A204.1 (cell line): Measurements from ENCODE around the gene F2.
"Not testable (repeated sequence)": the region's sequence is repeated elsewhere in the genome, so short reads cannot be mapped to it uniquely, and the experiment has no call there.

Experiments
- FAIRE-seq: peaks from 2 replicates; lab custom pipeline; 2012; peaks lifted over from hg19 to GRCh38; lab: Jason Lieb, UNC

Gene F2

GRCh38 chr11:46719048-46719542 is at the start of gene F2:
TSS of gene F2 (plus strand) at chr11:46719213. CDS start at chr11:46719236, 23 bp downstream.
- FAIRE-seq = no peak

GRCh38 chr11:46669711-46670139 is 49.3 kb upstream of the F2 start:
- FAIRE-seq = no peak

- FAIRE-seq = not testable (repeated sequence)
Observed at GRCh38 chr11:46670521-46670920, 48.5 kb upstream of the F2 start.

- FAIRE-seq = no peak
Observed at GRCh38 chr11:46671958-46672315, 47.1 kb upstream of the F2 start.

GRCh38 chr11:46672381-46672839 is 46.6 kb upstream of the F2 start:
- FAIRE-seq = no peak

GRCh38 chr11:46673713-46674462 is 45.1 kb upstream of the F2 start:
- FAIRE-seq = no peak

GRCh38 chr11:46674463-46675287 is 44.3 kb upstream of the F2 start:
- FAIRE-seq = no peak

- no peak for FAIRE-seq
Observed at GRCh38 chr11:46675288-46675851, 43.6 kb upstream of the F2 start.

GRCh38 chr11:46675949-46676348 is 43.1 kb upstream of the F2 start:
- no peak for FAIRE-seq

GRCh38 chr11:46676436-46677158 is 42.4 kb upstream of the F2 start:
- FAIRE-seq = no peak

GRCh38 chr11:46677169-46677568 is 41.8 kb upstream of the F2 start:
- FAIRE-seq = no peak

GRCh38 chr11:46677991-46678740 is 40.8 kb upstream of the F2 start:
- FAIRE-seq = no peak

GRCh38 chr11:46678741-46679130 is 40.3 kb upstream of the F2 start:
- FAIRE-seq = no peak

- no peak for FAIRE-seq
Observed at GRCh38 chr11:46679241-46680163, 39.5 kb upstream of the F2 start.

- no peak for FAIRE-seq
Observed at GRCh38 chr11:46680164-46680760, 38.8 kb upstream of the F2 start.

- no peak for FAIRE-seq
Observed at GRCh38 chr11:46680815-46681214, 38.2 kb upstream of the F2 start.

GRCh38 chr11:46681814-46682213 is 37.2 kb upstream of the F2 start:
- FAIRE-seq = no peak

GRCh38 chr11:46682773-46683752 is 36.0 kb upstream of the F2 start:
- FAIRE-seq = no peak

- FAIRE-seq = no peak
Observed at GRCh38 chr11:46684367-46684766, 34.6 kb upstream of the F2 start.
